Measurements from ENCODE around the gene PLPPR1. TPM values are rescaled to one million over a fixed set of nuclear protein-coding genes. Genes with fewer than 3 reads are reported as not detected.

PLPPR1 gene
- total RNA-seq, 1 experiment from 2014 or later, result 2.4 TPM

GRCh38 chr9:101225271-101225670 lies 196.7 kb downstream of the PLPPR1 start:
- Histone ChIP-seq H3K4me2 (ENCODE audit: insufficient read depth, insufficient read length, low read length) (no peak overlapping the region), H4K5ac (ENCODE audit: insufficient read length, low read depth, low read length) (no peak overlapping the region), H3K14ac (ENCODE audit: insufficient read depth, low read length) (no peak overlapping the region), H3K79me2 (ENCODE audit: insufficient read depth, low read length) (no peaks in the 10 kb centered on the region), H2AFZ (ENCODE audit: low read length) (no peak overlapping the region), H3K4ac (ENCODE audit: low read depth, low read length) (no peak overlapping the region), H4K8ac (replicated peaks; ENCODE audit: insufficient read length, low read depth, low read length) (no peak overlapping the region), H3T11ph (ENCODE audit: low read length) (no peak overlapping the region), H4K20me1 (ENCODE audit: control insufficient read depth, insufficient read depth, insufficient read length) (no peaks in the 10 kb centered on the region), H3K9me3 (ENCODE audit: control insufficient read depth, low read depth, low read length) (no peaks in the 10 kb centered on the region), H3K27me3 (ENCODE audit: insufficient read depth, low read length) (no peaks in the 10 kb centered on the region), H2BK15ac (ENCODE audit: low read depth, low read length) (no peak overlapping the region), H3K23ac (ENCODE audit: insufficient read length, low read depth, low read length) (no peak overlapping the region), H2AK5ac (ENCODE audit: insufficient read length, low read length) (no peak overlapping the region), H4K91ac (ENCODE audit: insufficient read length, low read depth, low read length) (no peak overlapping the region), H3K18ac (ENCODE audit: insufficient read length, low read depth, low read length) (no peak overlapping the region), H3K9ac (ENCODE audit: extremely low read depth, insufficient read length, low read length) (no peak overlapping the region), H2BK5ac (ENCODE audit: insufficient read length, low read length) (no peak overlapping the region), H3K27ac (ENCODE audit: insufficient read length, low read depth, low read length) (no peak overlapping the region), H3K23me2 (ENCODE audit: insufficient read length, low read depth, low read length, poor library complexity, severe bottlenecking) (no peaks in the 10 kb centered on the region), H3K4me1 (ENCODE audit: insufficient read depth, low read length) (peaks cover 2% of the 10 kb centered on the region; the same call in 1 of the 2 replicates), H3K79me1 (ENCODE audit: insufficient read depth, low read depth, low read length, poor library complexity, severe bottlenecking) (no peaks in the 10 kb centered on the region), H3K56ac (ENCODE audit: insufficient read length, low read depth, low read length) (no peak overlapping the region), H2BK20ac (ENCODE audit: low read depth, low read length, poor library complexity, severe bottlenecking) (no peak overlapping the region), H2BK12ac (ENCODE audit: insufficient read length, low read depth, low read length) (no peak overlapping the region), H2BK120ac (ENCODE audit: low read depth, low read length, poor library complexity, severe bottlenecking) (no peak overlapping the region)
- Mint-ChIP-seq H3K4me3 (no peak overlapping the region), H3K27ac (no peak overlapping the region), H3K4me1 (peaks cover 8 to 12% of the 10 kb centered on the region in 2 experiments), H3K9me3 (peaks cover 0 to 2% of the 10 kb centered on the region in 2 experiments; a peak in 2 of 5 replicates), H3K36me3 (ENCODE audit: insufficient read depth in 1 of 3, low read depth in 3 of 3) (no peaks in the 10 kb centered on the region; a peak in 3 of 7 replicates), H3K27me3 (ENCODE audit: low read depth) (no peaks in the 10 kb centered on the region)
- TF ChIP-seq CTCF (conservative IDR thresholded peaks at IDR 0.05), result no peak
- DNase-seq, result no peak
- no CpG with 5 or more reads among the region's 4 CpGs for WGBS (ENCODE audit: extremely low coverage, insufficient read length, low lambda C conversion rate)
